Smooth muscle cell (in vitro differentiated cells): Measurements from ENCODE around the gene GRM8. TPM values are rescaled to one million over a fixed set of nuclear protein-coding genes. Genes with fewer than 3 reads are reported as not detected.
"Not testable (repeated sequence)": the region's sequence is repeated elsewhere in the genome, so short reads cannot be mapped to it uniquely, and the experiment has no call there.

ENCODE experiments used
- DNase-seq: peaks from one replicate; lab custom pipeline; 2025; ENCODE audit not compliant: unreplicated experiment; lab: John Stamatoyannopoulos, UW
- H2AFZ ChIP-seq: fragments of 200-600 bp; sonication (generic); 2 replicates; pipeline ENCODE4 v1.6.0; 2016; ENCODE audit warnings: antibody characterized with exemption, low read depth, mild to moderate bottlenecking
- H3F3A ChIP-seq: fragments of 200-600 bp; sonication (generic); 2 replicates; pipeline ENCODE4 v1.6.0; 2017; ENCODE audit warnings: antibody characterized with exemption, low read depth
- H3K27ac ChIP-seq: fragments of 200-600 bp; sonication (generic); 2 replicates; pipeline ENCODE4 v1.5.1; 2016; ENCODE audit warnings: low read depth, mild to moderate bottlenecking
- H3K27me3 ChIP-seq: fragments of 200-600 bp; sonication (generic); 2 replicates; pipeline ENCODE4 v1.6.1; 2016; ENCODE audit warnings: low read depth, mild to moderate bottlenecking
- H3K36me3 ChIP-seq: fragments of 200-600 bp; sonication (generic); 2 replicates; pipeline ENCODE4 v1.5.1; 2016; ENCODE audit warnings: low read depth
- H3K4me1 ChIP-seq: fragments of 200-600 bp; sonication (generic); 2 replicates; pipeline ENCODE4 v1.5.1; 2016; ENCODE audit warnings: low read depth
- H3K4me2 ChIP-seq: fragments of 200-600 bp; sonication (generic); 2 replicates; pipeline ENCODE4 v1.6.0; 2016; ENCODE audit warnings: mild to moderate bottlenecking
- H3K4me3 ChIP-seq: fragments of 200-600 bp; sonication (generic); 2 replicates; pipeline ENCODE4 v1.5.1; 2016; ENCODE audit warnings: mild to moderate bottlenecking
- H3K79me2 ChIP-seq: fragments of 200-600 bp; sonication (generic); 2 replicates; pipeline ENCODE4 v1.6.0; 2016; ENCODE audit warnings: low read depth, mild to moderate bottlenecking
- H3K9ac ChIP-seq: fragments of 200-600 bp; sonication (generic); 2 replicates; pipeline ENCODE4 v1.6.0; 2016; ENCODE audit warnings: low read depth
- H3K9me3 ChIP-seq: fragments of 200-600 bp; sonication (generic); replicated peaks from 2 replicates; pipeline ENCODE4 v1.5.1; 2016; ENCODE audit warnings: low read depth
- H4K20me1 ChIP-seq: fragments of 200-600 bp; sonication (generic); 2 replicates; pipeline ENCODE4 v1.6.0; 2016; ENCODE audit warnings: low read depth
- WGBS: methylation state at CpG from one replicate; pipeline ENCODE4 v1.1.7; 2016; ENCODE audit warnings: low lambda C conversion rate; 5-methylcytosine and 5-hydroxymethylcytosine counted together
- polyA plus RNA-seq: library from polyadenylated mRNA; unstranded; fragments of >200 nt; fragmentation: Nextera tagmentation; extraction: Ambion mirVana; gene quantifications from 2 replicates; pipeline ENCODE4 v1.2.1, GENCODE V29; 2016
- total RNA-seq: library from RNA; depleted of rRNA; stranded (reverse); fragments of >200 nt; gene quantifications from 2 replicates; pipeline ENCODE4 v1.2.3, GENCODE V29; 2014
- TF ChIP-seq, protein P1 (sequence below): fragments of 200-600 bp; sonication (generic); IDR thresholded peaks from 2 replicates; pipeline ENCODE4 v1.5.1; 2017; ENCODE audit warnings: borderline replicate concordance, mild to moderate bottlenecking, antibody characterized with exemption; ENCODE audit not compliant: insufficient read depth, poor library complexity, severe bottlenecking

Gene GRM8
- total and polyA plus RNA-seq, 2 experiments from 2014 or later, result 9.8 to 20.5 TPM

DNA sequence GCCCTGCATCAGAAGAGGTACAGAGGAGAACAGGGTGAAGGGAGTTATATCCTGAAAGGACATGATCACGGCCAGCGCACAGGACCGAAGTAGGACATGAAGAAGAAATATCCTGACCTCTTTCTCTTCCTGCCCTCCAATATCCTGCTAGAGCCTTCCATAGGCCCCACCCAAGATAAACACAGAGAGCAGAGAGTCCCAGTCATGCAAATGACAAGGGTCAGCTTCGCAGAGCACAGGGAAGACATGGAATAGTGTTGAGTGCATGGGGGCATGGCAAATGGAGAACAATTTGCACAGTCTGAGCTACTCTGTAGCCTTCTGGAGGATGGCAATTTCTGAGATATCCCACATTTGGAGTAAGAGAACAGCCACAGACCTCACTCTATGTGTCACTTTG, 371.4 kb downstream of the GRM8 start:
- Histone ChIP-seq H3K4me1 (no peaks in the 10 kb centered on the region), H3F3A (no peaks in the 10 kb centered on the region), H2AFZ (no peak overlapping the region), H3K4me3 (no peak overlapping the region), H4K20me1 (no peaks in the 10 kb centered on the region), H3K79me2 (no peaks in the 10 kb centered on the region), H3K4me2 (no peak overlapping the region), H3K36me3 (no peaks in the 10 kb centered on the region), H3K9ac (no peak overlapping the region), H3K27ac (no peak overlapping the region), H3K27me3 (no peaks in the 10 kb centered on the region), H3K9me3 (no peaks in the 10 kb centered on the region)
- no peak for DNase-seq
- 89% methylated on average over 4 of the region's 4 CpGs for WGBS
- TF ChIP-seq, protein P1, sequence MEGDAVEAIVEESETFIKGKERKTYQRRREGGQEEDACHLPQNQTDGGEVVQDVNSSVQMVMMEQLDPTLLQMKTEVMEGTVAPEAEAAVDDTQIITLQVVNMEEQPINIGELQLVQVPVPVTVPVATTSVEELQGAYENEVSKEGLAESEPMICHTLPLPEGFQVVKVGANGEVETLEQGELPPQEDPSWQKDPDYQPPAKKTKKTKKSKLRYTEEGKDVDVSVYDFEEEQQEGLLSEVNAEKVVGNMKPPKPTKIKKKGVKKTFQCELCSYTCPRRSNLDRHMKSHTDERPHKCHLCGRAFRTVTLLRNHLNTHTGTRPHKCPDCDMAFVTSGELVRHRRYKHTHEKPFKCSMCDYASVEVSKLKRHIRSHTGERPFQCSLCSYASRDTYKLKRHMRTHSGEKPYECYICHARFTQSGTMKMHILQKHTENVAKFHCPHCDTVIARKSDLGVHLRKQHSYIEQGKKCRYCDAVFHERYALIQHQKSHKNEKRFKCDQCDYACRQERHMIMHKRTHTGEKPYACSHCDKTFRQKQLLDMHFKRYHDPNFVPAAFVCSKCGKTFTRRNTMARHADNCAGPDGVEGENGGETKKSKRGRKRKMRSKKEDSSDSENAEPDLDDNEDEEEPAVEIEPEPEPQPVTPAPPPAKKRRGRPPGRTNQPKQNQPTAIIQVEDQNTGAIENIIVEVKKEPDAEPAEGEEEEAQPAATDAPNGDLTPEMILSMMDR, result no peak

GRCh38 chr7:126876536-126876935, 376.2 kb downstream of the GRM8 start:
- WGBS, result 27% methylated on average over 3 of the region's 3 CpGs

DNA sequence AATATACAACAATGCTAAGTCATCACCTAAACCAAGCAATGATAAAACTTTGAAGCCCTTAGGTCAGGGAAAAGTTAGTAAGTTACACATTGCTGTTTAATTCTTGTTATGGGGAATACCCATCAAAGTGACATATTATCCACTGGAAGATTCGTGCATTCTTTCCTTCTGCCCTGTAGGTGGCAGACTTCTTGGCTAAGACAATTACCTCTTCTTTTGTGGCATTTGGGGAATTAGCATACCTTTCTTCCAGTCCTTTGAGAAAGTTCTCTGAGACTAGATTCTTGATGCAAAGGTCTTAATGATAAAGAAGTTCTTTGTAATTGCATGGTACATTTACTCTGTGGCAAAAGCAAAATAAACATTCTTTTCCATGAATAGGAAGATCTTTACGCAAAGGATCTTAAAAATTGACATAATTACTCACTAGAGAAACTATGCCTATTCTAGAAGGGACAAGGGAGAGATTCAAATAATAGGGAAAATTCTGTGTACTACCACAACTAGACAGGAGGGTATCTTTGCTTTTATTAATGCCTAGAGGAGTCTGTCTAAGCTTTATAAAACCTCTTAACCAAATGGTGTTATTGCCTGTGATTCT, 395.9 kb downstream of the GRM8 start:
- H3K4me1 ChIP-seq, result no peaks in the 10 kb centered on the region
- no peak for DNase-seq
- H3K4me3 ChIP-seq, result no peak overlapping the region
- 48% methylated on average over 2 of the region's 2 CpGs for WGBS
- H3K27ac ChIP-seq, result no peak overlapping the region
- no peaks in the 10 kb centered on the region for H3K36me3 ChIP-seq
- TF ChIP-seq, protein P1, result peak; percentile 56
- no peak overlapping the region for H3K9ac ChIP-seq
- no peaks in the 10 kb centered on the region for H4K20me1 ChIP-seq
- no peaks in the 10 kb centered on the region for H3F3A ChIP-seq
- H3K9me3 ChIP-seq, result no peaks in the 10 kb centered on the region
- no peaks in the 10 kb centered on the region for H3K79me2 ChIP-seq
- no peak overlapping the region for H2AFZ ChIP-seq
- no peaks in the 10 kb centered on the region for H3K27me3 ChIP-seq
- H3K4me2 ChIP-seq, result no peak overlapping the region

More at GRCh38 chr7:126876536-126876935, 376.2 kb downstream of the GRM8 start:
- not testable (repeated sequence) for H2AFZ ChIP-seq, H3K36me3 ChIP-seq, H3K4me1 ChIP-seq, H3K27me3 ChIP-seq, H3K27ac ChIP-seq, H3K9me3 ChIP-seq, DNase-seq, H3K4me3 ChIP-seq, H4K20me1 ChIP-seq, H3K79me2 ChIP-seq, H3F3A ChIP-seq, H3K9ac ChIP-seq
- H3K4me2 ChIP-seq, result peak overlapping the region; percentile 2

DNA sequence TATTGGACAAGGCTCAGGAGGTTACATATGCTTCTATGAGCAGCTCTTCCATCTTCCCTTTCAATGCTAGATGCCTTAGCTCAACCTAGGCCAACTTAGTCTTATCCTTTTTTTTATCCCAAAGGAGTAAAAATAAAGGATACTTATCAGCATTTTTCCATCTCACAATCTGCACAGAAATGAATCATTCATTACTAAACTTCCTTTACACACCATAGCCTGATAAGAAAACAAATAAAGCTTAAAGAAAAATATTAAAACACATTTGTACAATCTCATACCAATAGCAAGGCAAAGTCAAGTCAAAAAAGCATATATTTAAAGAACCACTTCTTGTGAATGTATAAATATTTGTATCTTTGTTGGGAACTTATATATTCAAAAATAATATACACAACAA, 407.4 kb downstream of the GRM8 start:
- TF ChIP-seq, protein P1, result no peak
- H4K20me1 ChIP-seq, result no peaks in the 10 kb centered on the region

More for the DNA sequence above, 407.4 kb downstream of the GRM8 start:
- no peak overlapping the region for H3K9ac ChIP-seq
- no peaks in the 10 kb centered on the region for H3K9me3 ChIP-seq
- no peaks in the 10 kb centered on the region for H3F3A ChIP-seq
- no peaks in the 10 kb centered on the region for H3K79me2 ChIP-seq
- H3K4me2 ChIP-seq, result no peak overlapping the region
- H2AFZ ChIP-seq, result no peak overlapping the region
- H3K4me3 ChIP-seq, result no peak overlapping the region
- H3K36me3 ChIP-seq, result no peaks in the 10 kb centered on the region
- DNase-seq, result no peak
- H3K27me3 ChIP-seq, result no peaks in the 10 kb centered on the region
- no peak overlapping the region for H3K27ac ChIP-seq
- H3K4me1 ChIP-seq, result no peaks in the 10 kb centered on the region
